ENCODE data around the gene DBR1. TPM values are rescaled to one million over a fixed set of nuclear protein-coding genes. Genes with fewer than 3 reads are reported as not detected.

Gene DBR1
- total RNA-seq, 3 donors from 2014 or later (not counting 1 experiment from before 2014, with no cell fraction given) = 17.0 to 18.4 (median 17.5) TPM

DNA sequence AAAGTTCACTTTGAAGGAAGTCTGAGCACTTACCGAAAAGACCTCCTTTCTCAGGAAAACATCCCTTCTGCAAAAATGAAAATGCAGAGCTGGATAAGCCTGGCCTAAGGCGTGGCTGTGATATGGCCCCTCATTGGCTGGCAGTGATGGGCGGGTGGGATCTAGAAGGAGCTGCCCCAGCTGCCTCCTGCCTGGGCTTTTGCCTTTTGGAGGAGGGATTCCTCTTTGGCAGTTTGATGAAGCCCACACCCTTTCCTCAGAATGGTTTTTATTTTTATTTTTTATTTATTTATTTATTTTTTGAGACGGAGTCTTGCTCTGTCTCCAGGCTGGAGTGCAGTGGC lies 55.3 kb downstream of the DBR1 start:
- Mint-ChIP-seq H3K36me3 (no peaks in the 10 kb centered on the region), H3K27me3 (ENCODE audit: low read depth in 2 of 2) (peaks cover 22 to 30% of the 10 kb centered on the region in 2 donors), H3K27ac (no peak overlapping the region), H3K4me3 (no peak overlapping the region), H3K4me1 (peaks cover 0 to 10% of the 10 kb centered on the region in 2 donors), H3K9me3 (no peaks in the 10 kb centered on the region)
- H3K36me3 ChIP-seq (ENCODE audit: control insufficient read depth, insufficient read depth, low read length) = no peaks in the 10 kb centered on the region
- no peak for ATAC-seq
- no peak overlapping the region for H3K27ac ChIP-seq (ENCODE audit: low read length)
- H3K9me3 ChIP-seq (ENCODE audit: control insufficient read depth, insufficient read depth, low read length) = no peaks in the 10 kb centered on the region
- intact Hi-C loops (cut with micrococcal nuclease) = no loop called here
- 80% methylated on average over 3 of the region's 4 CpGs for WGBS (ENCODE audit: insufficient coverage)
- peaks cover 12% of the 10 kb centered on the region for H3K4me1 ChIP-seq (ENCODE audit: control insufficient read depth, insufficient read depth, low read length)
- no peak for TF ChIP-seq CTCF (IDR thresholded peaks at IDR 0.05)
- peaks cover 10% of the 10 kb centered on the region for H3K27me3 ChIP-seq (ENCODE audit: control insufficient read depth, insufficient read depth, low read length)
- no peak for DNase-seq
- no peak overlapping the region for H3K4me3 ChIP-seq (ENCODE audit: low read length)

DNA sequence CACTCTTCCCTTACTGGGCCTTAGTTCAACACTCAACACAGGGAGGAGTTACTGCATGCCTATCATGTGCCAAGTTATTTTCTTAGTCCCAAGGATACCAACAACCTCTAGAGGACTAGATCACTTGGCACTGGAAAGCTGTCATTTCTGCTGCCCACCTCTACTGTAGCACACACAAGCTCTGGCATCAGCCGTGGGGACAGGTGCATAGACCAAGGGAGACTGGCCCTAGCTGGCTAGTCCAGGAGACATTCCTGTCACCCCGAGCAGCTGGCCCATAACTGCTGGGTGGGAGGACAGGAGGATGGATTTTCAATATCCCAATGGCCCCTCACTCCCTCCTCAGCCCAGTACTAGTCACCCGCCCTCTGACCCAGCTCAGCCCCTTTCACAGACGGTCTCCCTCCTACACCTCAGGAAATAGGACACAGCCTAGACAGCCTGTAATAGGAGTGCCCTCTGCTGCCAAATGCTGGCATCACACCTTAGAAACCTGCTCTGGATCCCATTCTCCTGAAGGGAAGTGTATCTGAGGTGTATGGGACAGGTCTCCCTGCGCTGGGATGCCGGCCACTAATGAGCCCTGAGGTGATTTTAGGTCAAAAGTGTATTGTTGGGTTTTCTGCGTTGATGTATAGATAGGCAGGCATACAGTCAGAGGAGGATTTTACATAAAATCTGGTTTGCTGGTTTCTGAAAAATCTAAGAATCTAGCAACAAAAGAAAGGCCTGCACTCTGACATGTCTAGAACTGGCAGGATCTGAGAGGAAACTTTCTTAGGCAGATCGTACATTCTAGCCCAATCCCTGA lies 55.9 kb downstream of the DBR1 start:
- Mint-ChIP-seq H3K4me1 (peaks cover 0 to 10% of the 10 kb centered on the region in 2 donors), H3K4me3 (no peak overlapping the region), H3K9me3 (no peaks in the 10 kb centered on the region), H3K27ac (no peak overlapping the region), H3K36me3 (no peaks in the 10 kb centered on the region), H3K27me3 (ENCODE audit: low read depth in 2 of 2) (peaks cover 27 to 34% of the 10 kb centered on the region in 2 donors)
- no peak overlapping the region for H3K27ac ChIP-seq (ENCODE audit: low read length)
- WGBS (ENCODE audit: insufficient coverage) = 38% methylated on average over 8 of the region's 8 CpGs
- intact Hi-C loops (cut with micrococcal nuclease) = no loop called here
- no peaks in the 10 kb centered on the region for H3K36me3 ChIP-seq (ENCODE audit: control insufficient read depth, insufficient read depth, low read length)
- H3K27me3 ChIP-seq (ENCODE audit: control insufficient read depth, insufficient read depth, low read length) = peaks cover 10% of the 10 kb centered on the region
- peak; percentile 37 for TF ChIP-seq CTCF (IDR thresholded peaks at IDR 0.05)
- no peak overlapping the region for H3K4me3 ChIP-seq (ENCODE audit: low read length)
- ATAC-seq (peak; percentile 50 to 65 (median 62)), DNase-seq (peak in 1 of 2 donors; percentile 61)
- H3K4me1 ChIP-seq (ENCODE audit: control insufficient read depth, insufficient read depth, low read length) = peaks cover 13% of the 10 kb centered on the region
- H3K9me3 ChIP-seq (ENCODE audit: control insufficient read depth, insufficient read depth, low read length) = no peaks in the 10 kb centered on the region

GRCh38 chr3:138114988-138115971 lies 59.4 kb downstream of the DBR1 start, which contains the start of gene DZIP1L:
TSS of gene DZIP1L (minus strand) at chr3:138115608. CDS start at chr3:138103971, 11,637 bp downstream.
- no peak for TF ChIP-seq CTCF (IDR thresholded peaks at IDR 0.05)
- H3K27me3 Mint-ChIP-seq (ENCODE audit: low read depth in 2 of 2) = peaks cover 37 to 39% of the 10 kb centered on the region in 2 donors
- intact Hi-C loops (cut with micrococcal nuclease) = no loop called here
- Histone ChIP-seq H3K9me3 (ENCODE audit: control insufficient read depth, insufficient read depth, low read length) (no peaks in the 10 kb centered on the region), H3K4me3 (ENCODE audit: low read length) (peak within 1 kb of the TSS; percentile 44), H3K4me1 (ENCODE audit: control insufficient read depth, insufficient read depth, low read length) (peaks cover 13% of the 10 kb centered on the region), H3K27ac (ENCODE audit: low read length) (no peak within 1 kb of the TSS), H3K36me3 (ENCODE audit: control insufficient read depth, insufficient read depth, low read length) (no peaks in the 10 kb centered on the region), H3K27me3 (ENCODE audit: control insufficient read depth, insufficient read depth, low read length) (peaks cover 10% of the 10 kb centered on the region)
- no peaks in the 10 kb centered on the region for H3K9me3 Mint-ChIP-seq
- DNase-seq = peak in 1 of 2 donors; percentile 39
- WGBS (ENCODE audit: insufficient coverage) = 2% methylated on average over 86 of the region's 86 CpGs
- H3K4me1 Mint-ChIP-seq = peaks cover 0 to 10% of the 10 kb centered on the region in 2 donors
- peak; percentile 57 to 90 (median 78) for ATAC-seq
- peak within 1 kb of the TSS; percentile 80 for H3K4me3 Mint-ChIP-seq
- no peak within 1 kb of the TSS for H3K27ac Mint-ChIP-seq
- H3K36me3 Mint-ChIP-seq = no peaks in the 10 kb centered on the region
